Erythroblast (primary cell): ENCODE measurements around the gene SESN1.

Experiments
- DNase-seq, 2 experiments: peaks; one replicate each; lab custom pipeline; 2025; lab: John Stamatoyannopoulos, UW
- GATA1 ChIP-seq: IDR thresholded peaks from 2 replicates; pipeline ENCODE4 v1.6.1; 2011; ENCODE audit warnings: low read depth, mild to moderate bottlenecking, control low read depth, low read length, moderate library complexity
- POLR2A ChIP-seq: IDR thresholded peaks from 2 replicates; pipeline ENCODE4 v1.6.1; 2011; ENCODE audit warnings: mild to moderate bottlenecking, low read length

SESN1 gene

GRCh38 chr6:109019911-109020310 is 74.7 kb downstream of the SESN1 start:
- TF ChIP-seq POLR2A (no peak), GATA1 (no peak)
- no peak for DNase-seq

- TF ChIP-seq POLR2A: no peak
- no peak for TF ChIP-seq GATA1
- peak in 1 of 2 experiments; percentile 2 for DNase-seq
These were observed 79.5 kb downstream of the SESN1 start for GRCh38 chr6:109015176-109015575.

- peak in 1 of 2 experiments; percentile 4 for DNase-seq
- TF ChIP-seq POLR2A: no peak
- TF ChIP-seq GATA1: no peak
These were observed 80.0 kb downstream of the SESN1 start for GRCh38 chr6:109014606-109015005.

- no peak for TF ChIP-seq POLR2A
- TF ChIP-seq GATA1: no peak
- no peak for DNase-seq
These were observed 80.9 kb downstream of the SESN1 start for GRCh38 chr6:109013656-109014305.

- TF ChIP-seq GATA1: no peak
- TF ChIP-seq POLR2A: no peak
- DNase-seq: peak; percentile 19 to 47
These were observed 83.9 kb downstream of the SESN1 start for GRCh38 chr6:109010705-109011102.

- no peak for TF ChIP-seq POLR2A
- TF ChIP-seq GATA1: no peak
- peak; percentile 25 to 54 for DNase-seq
These were observed 84.5 kb downstream of the SESN1 start for GRCh38 chr6:109009962-109010704.

- TF ChIP-seq GATA1 (no peak), POLR2A (peak; percentile 75)
- peak; percentile 92 to 96 for DNase-seq
These were observed 85.2 kb downstream of the SESN1 start for GRCh38 chr6:109009236-109009961.

GRCh38 chr6:109008537-109009235 is 86.0 kb downstream of the SESN1 start:
- peak; percentile 50 to 77 for DNase-seq
- no peak for TF ChIP-seq GATA1
- no peak for TF ChIP-seq POLR2A

GRCh38 chr6:109008054-109008453 is 86.6 kb downstream of the SESN1 start:
- no peak for DNase-seq
- TF ChIP-seq POLR2A: no peak
- TF ChIP-seq GATA1: no peak

- TF ChIP-seq POLR2A (no peak), GATA1 (no peak)
- no peak for DNase-seq
These were observed 87.1 kb downstream of the SESN1 start for GRCh38 chr6:109007521-109007920.

- TF ChIP-seq GATA1 (no peak), POLR2A (no peak)
- DNase-seq: peak in 1 of 2 experiments; percentile 29
These were observed 87.8 kb downstream of the SESN1 start for GRCh38 chr6:109006818-109007217.

GRCh38 chr6:109002882-109003281 is 91.8 kb downstream of the SESN1 start:
- no peak for TF ChIP-seq POLR2A
- no peak for TF ChIP-seq GATA1
- no peak for DNase-seq

- no peak for DNase-seq
- no peak for TF ChIP-seq GATA1
- no peak for TF ChIP-seq POLR2A
These were observed 92.5 kb downstream of the SESN1 start for GRCh38 chr6:109002051-109002697.
